GM13977 (cell line): ENCODE results near the gene IQCH.

ENCODE experiments used
- DNase-seq: peaks from one replicate; pipeline ENCODE4 v3.0.0; 2012; ENCODE audit warnings: low spot score
- CTCF ChIP-seq: IDR thresholded peaks from 2 replicates; pipeline ENCODE4 v1.5.1; 2012; ENCODE audit warnings: mild to moderate bottlenecking, control low read depth; ENCODE audit not compliant: insufficient read depth; ENCODE audit errors: extremely low read depth, missing control alignments
- in situ Hi-C: fragments of 300-500 bp; cut with MboI; formaldehyde crosslinking; loops from one replicate; pipeline ENCODE4 v1.12.0; 2022; ENCODE audit warnings: low sequenced_read_pairs, low pct_unique_long_range_greater_than_20kb, mixed read lengths, inconsistent platforms; ENCODE audit not compliant: unreplicated experiment

The IQCH gene

GRCh38 chr15:67327737-67328136 is 73.2 kb downstream of the IQCH start:
- no peak for TF ChIP-seq CTCF
- in situ Hi-C loops, result no loop called here
- DNase-seq, result no peak

GRCh38 chr15:67329984-67330733 is 75.6 kb downstream of the IQCH start:
- TF ChIP-seq CTCF, result no peak
- DNase-seq, result no peak
- in situ Hi-C loops, result no loop called here

- TF ChIP-seq CTCF, result no peak
- DNase-seq, result no peak
- in situ Hi-C loops, result no loop called here
These were observed 77.1 kb downstream of the IQCH start for GRCh38 chr15:67331676-67332075.

- TF ChIP-seq CTCF, result no peak
- in situ Hi-C loops, result no loop called here
- DNase-seq, result no peak
These were observed 80.4 kb downstream of the IQCH start for GRCh38 chr15:67335026-67335425.

- no peak for TF ChIP-seq CTCF
- in situ Hi-C loops, result no loop called here
- DNase-seq, result no peak
These were observed 81.1 kb downstream of the IQCH start for GRCh38 chr15:67335534-67336222.

- no peak for DNase-seq
- TF ChIP-seq CTCF, result no peak
- in situ Hi-C loops, result no loop called here
These were observed 86.0 kb downstream of the IQCH start for GRCh38 chr15:67340630-67341029.
